HEK293 (cell line): ENCODE data around the gene RDH5.

Experiments used
- CTCF ChIA-PET: fragments of 350-600 bp; formaldehyde crosslinking; extraction: SDS; loops from one replicate; lab custom pipeline; 2021; ENCODE audit warnings: antibody characterized with exemption; lab: Yijun Ruan, JAX
- POLR2A ChIA-PET: fragments of 300-600 bp; formaldehyde crosslinking; extraction: SDS; loops from one replicate; lab custom pipeline; 2020; ENCODE audit warnings: antibody characterized with exemption, inconsistent platforms; lab: Yijun Ruan, JAX
- H3K27ac ChIP-seq: fragments of 200-500 bp; sonication (Bioruptor generic); 2 replicates; pipeline ENCODE4 v1.5.1; 2014; ENCODE audit warnings: low read depth, low read length, control low read depth, inconsistent platforms; ENCODE audit errors: extremely low read depth
- H3K36me3 ChIP-seq, 2 experiments: fragments of 200-500 bp in 1 of 2; sonication (Bioruptor generic) in 1 of 2; 1 replicate in 1 of 2; 2 replicates in 1 of 2; pipeline ENCODE4 v1.5.1; 2014 to 2017; ENCODE audit warnings: inconsistent platforms in 2 of 2, low read length in 2 of 2; ENCODE audit not compliant: control insufficient read depth in 2 of 2, insufficient read depth in 1 of 2
- H3K4me1 ChIP-seq: fragments of 200-500 bp; sonication (Bioruptor generic); 2 replicates; pipeline ENCODE4 v1.5.1; 2014; ENCODE audit warnings: mild to moderate bottlenecking, low read length, inconsistent platforms; ENCODE audit not compliant: control insufficient read depth, insufficient read depth
- H3K4me3 ChIP-seq: 2 replicates; pipeline ENCODE4 v1.5.1; 2011; ENCODE audit warnings: low read depth, mild to moderate bottlenecking, control low read depth, low read length, moderate library complexity
- H3K9me3 ChIP-seq: fragments of 200-500 bp; sonication (Bioruptor generic); 2 replicates; pipeline ENCODE4 v1.5.1; 2014; ENCODE audit warnings: low read depth, low read length, inconsistent platforms; ENCODE audit not compliant: control insufficient read depth, insufficient read depth
- ELK4 ChIP-seq: IDR thresholded peaks from 2 replicates; pipeline ENCODE4 v1.6.1; 2011; ENCODE audit warnings: mild to moderate bottlenecking, low read depth, low read length, borderline replicate concordance
- KLF1 ChIP-seq: fragments of 450-650 bp; formaldehyde crosslinking; IDR thresholded peaks from 2 replicates; pipeline ENCODE4 v1.5.1; 2016; ENCODE audit warnings: missing biosample characterization, missing genetic modification characterization
- KLF17 ChIP-seq: fragments of 450-650 bp; formaldehyde crosslinking; IDR thresholded peaks from 2 replicates; pipeline ENCODE4 v1.5.1; 2016; ENCODE audit warnings: missing biosample characterization, missing genetic modification characterization
- KLF9 ChIP-seq: fragments of 450-650 bp; formaldehyde crosslinking; IDR thresholded peaks from 2 replicates; pipeline ENCODE4 v1.5.1; 2016; ENCODE audit warnings: missing biosample characterization, missing genetic modification characterization, low read depth
- SP3 ChIP-seq: fragments of 450-650 bp; formaldehyde crosslinking; IDR thresholded peaks from 2 replicates; pipeline ENCODE4 v1.5.1; 2016; ENCODE audit warnings: missing biosample characterization, missing genetic modification characterization
- ZBTB17 ChIP-seq: fragments of 450-650 bp; formaldehyde crosslinking; IDR thresholded peaks from 2 replicates; pipeline ENCODE4 v1.5.1; 2016; ENCODE audit warnings: missing biosample characterization, missing genetic modification characterization
- ZBTB48 ChIP-seq: fragments of 450-650 bp; formaldehyde crosslinking; IDR thresholded peaks from 2 replicates; pipeline ENCODE4 v1.5.1; 2016; ENCODE audit warnings: missing biosample characterization, missing genetic modification characterization
- ZNF248 ChIP-seq: fragments of 450-650 bp; formaldehyde crosslinking; IDR thresholded peaks from 2 replicates; pipeline ENCODE4 v1.5.1; 2017; ENCODE audit warnings: missing biosample characterization, missing genetic modification characterization
- ZNF341 ChIP-seq: fragments of 450-650 bp; formaldehyde crosslinking; IDR thresholded peaks from 2 replicates; pipeline ENCODE4; 2016; ENCODE audit warnings: low read depth, missing biosample characterization, missing genetic modification characterization
- ZNF350 ChIP-seq: fragments of 450-650 bp; formaldehyde crosslinking; IDR thresholded peaks from 2 replicates; pipeline ENCODE4 v1.5.0; 2017; ENCODE audit warnings: missing biosample characterization, mild to moderate bottlenecking, missing genetic modification characterization
- ZNF354C ChIP-seq: fragments of 450-650 bp; formaldehyde crosslinking; IDR thresholded peaks from 2 replicates; pipeline ENCODE4 v1.5.1; 2016; ENCODE audit warnings: missing biosample characterization, missing genetic modification characterization, low read depth, borderline replicate concordance
- ZNF394 ChIP-seq: fragments of 450-650 bp; formaldehyde crosslinking; IDR thresholded peaks from 2 replicates; pipeline ENCODE4 v1.5.1; 2016; ENCODE audit warnings: missing biosample characterization, missing genetic modification characterization, mild to moderate bottlenecking, moderate library complexity, borderline replicate concordance
- ZNF416 ChIP-seq: fragments of 450-650 bp; formaldehyde crosslinking; IDR thresholded peaks from 2 replicates; pipeline ENCODE4 v1.5.1; 2016; ENCODE audit warnings: missing biosample characterization, missing genetic modification characterization
- ZNF426 ChIP-seq: fragments of 450-650 bp; formaldehyde crosslinking; IDR thresholded peaks from 2 replicates; pipeline ENCODE4 v1.5.1; 2017; ENCODE audit warnings: missing biosample characterization, missing genetic modification characterization, mild to moderate bottlenecking, inconsistent platforms, moderate library complexity
- ZNF510 ChIP-seq: fragments of 450-650 bp; formaldehyde crosslinking; IDR thresholded peaks from 2 replicates; pipeline ENCODE4 v1.5.1; 2018; ENCODE audit warnings: mild to moderate bottlenecking, missing genetic modification characterization, missing biosample characterization; ENCODE audit not compliant: insufficient replicate concordance
- ZNF530 ChIP-seq: fragments of 450-650 bp; formaldehyde crosslinking; IDR thresholded peaks from 2 replicates; pipeline ENCODE4 v1.5.1; 2016; ENCODE audit warnings: low read depth, missing biosample characterization, missing genetic modification characterization
- ZNF560 ChIP-seq: fragments of 450-650 bp; formaldehyde crosslinking; IDR thresholded peaks from 2 replicates; pipeline ENCODE4 v1.5.1; 2017; ENCODE audit warnings: missing biosample characterization, missing genetic modification characterization, borderline replicate concordance
- ZNF600 ChIP-seq: fragments of 450-650 bp; formaldehyde crosslinking; IDR thresholded peaks from 2 replicates; pipeline ENCODE4 v1.5.1; 2016; ENCODE audit warnings: missing biosample characterization, missing genetic modification characterization
- ZNF707 ChIP-seq: fragments of 450-650 bp; formaldehyde crosslinking; IDR thresholded peaks from 2 replicates; pipeline ENCODE4 v1.5.1; 2016; ENCODE audit warnings: missing biosample characterization, missing genetic modification characterization
- ZSCAN30 ChIP-seq: fragments of 450-650 bp; IDR thresholded peaks from 2 replicates; pipeline ENCODE4 v1.5.1; 2018; ENCODE audit warnings: missing biosample characterization, mild to moderate bottlenecking, missing genetic modification characterization, moderate library complexity
- TF ChIP-seq, protein P1 (sequence below): fragments of 450-650 bp; formaldehyde crosslinking; IDR thresholded peaks from 2 replicates; pipeline ENCODE4 v1.5.1; 2016; ENCODE audit warnings: missing biosample characterization, missing genetic modification characterization

Gene RDH5

GRCh38 chr12:55717011-55718007, 2.9 kb upstream of the RDH5 start:
- Histone ChIP-seq H3K9me3 (no peaks in the 10 kb centered on the region), H3K36me3 (peaks cover 0 to 20% of the 10 kb centered on the region in 2 experiments; a peak in 1 of 3 replicates)
- TF ChIP-seq ZNF248 (tag by site-specific recombination) (no peak), ZNF510 (tag by site-specific recombination) (no peak), KLF9 (tag by site-specific recombination) (no peak), ZNF600 (no peak), ZNF560 (tag by site-specific recombination) (no peak), ZNF416 (tag by site-specific recombination) (no peak), ZNF426 (tag by site-specific recombination) (no peak), KLF1 (tag by site-specific recombination) (0 out of 2 replicates have a peak, but pooled peaks have one; percentile 6), ZSCAN30 (tag by site-specific recombination) (no peak), ELK4 (no peak), ZNF350 (no peak), ZBTB48 (tag by site-specific recombination) (no peak), ZNF341 (peak; percentile 61; the same call in 1 of the 2 replicates), ZNF707 (no peak), SP3 (tag by site-specific recombination) (no peak), ZNF530 (tag by site-specific recombination) (no peak), ZNF354C (tag by site-specific recombination) (no peak), ZNF394 (tag by site-specific recombination) (peak; percentile 48; the same call in 1 of the 2 replicates), KLF17 (no peak), ZBTB17 (tag by site-specific recombination) (peak; percentile 20; the same call in 1 of the 2 replicates)
- TF ChIP-seq, protein P1, sequence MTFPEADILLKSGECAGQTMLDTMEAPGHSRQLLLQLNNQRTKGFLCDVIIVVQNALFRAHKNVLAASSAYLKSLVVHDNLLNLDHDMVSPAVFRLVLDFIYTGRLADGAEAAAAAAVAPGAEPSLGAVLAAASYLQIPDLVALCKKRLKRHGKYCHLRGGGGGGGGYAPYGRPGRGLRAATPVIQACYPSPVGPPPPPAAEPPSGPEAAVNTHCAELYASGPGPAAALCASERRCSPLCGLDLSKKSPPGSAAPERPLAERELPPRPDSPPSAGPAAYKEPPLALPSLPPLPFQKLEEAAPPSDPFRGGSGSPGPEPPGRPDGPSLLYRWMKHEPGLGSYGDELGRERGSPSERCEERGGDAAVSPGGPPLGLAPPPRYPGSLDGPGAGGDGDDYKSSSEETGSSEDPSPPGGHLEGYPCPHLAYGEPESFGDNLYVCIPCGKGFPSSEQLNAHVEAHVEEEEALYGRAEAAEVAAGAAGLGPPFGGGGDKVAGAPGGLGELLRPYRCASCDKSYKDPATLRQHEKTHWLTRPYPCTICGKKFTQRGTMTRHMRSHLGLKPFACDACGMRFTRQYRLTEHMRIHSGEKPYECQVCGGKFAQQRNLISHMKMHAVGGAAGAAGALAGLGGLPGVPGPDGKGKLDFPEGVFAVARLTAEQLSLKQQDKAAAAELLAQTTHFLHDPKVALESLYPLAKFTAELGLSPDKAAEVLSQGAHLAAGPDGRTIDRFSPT (tag by site-specific recombination): 0 out of 2 replicates have a peak, but pooled peaks have one; percentile 31
- TF ChIP-seq, all 188 proteins: peak for 5
- Histone ChIP-seq H3K27ac (no peak overlapping the region; the same call in 1 of the 2 replicates), H3K4me3 (peak overlapping the region; percentile 83), H3K4me1 (peaks cover 13% of the 10 kb centered on the region; the same call in 1 of the 2 replicates)
- CTCF ChIA-PET: interaction anchor here (0.6 to 3.0 kb wide), 7 partner anchors 10 to 72 kb away, joined by 3 to 21 read pairs (median 3); no protein-coding TSS in a partner anchor
- POLR2A ChIA-PET: interaction anchor here (1.0 to 2.7 kb wide), 4 partner anchors 9 to 12 kb away, joined by 3 to 17 read pairs (median 6); partner anchors contain the start of genes CD63 and ITGA7
